Keratinocyte (primary cell): ENCODE measurements around the gene ENOSF1.

Source experiments
- EZH2 ChIP-seq: IDR thresholded peaks from one replicate; pipeline ENCODE4 v1.6.1; 2012; ENCODE audit warnings: inconsistent platforms, mild to moderate bottlenecking, low read length, moderate library complexity
- TF ChIP-seq, protein P1 (sequence below), 3 experiments: IDR thresholded peaks in 1 of 3; conservative IDR thresholded peaks in 1 of 3; optimal IDR thresholded peaks in 1 of 3; 2 replicates in 2 of 3; 3 replicates in 1 of 3; pipeline versions ENCODE3 to v1.5.1; 2011; ENCODE audit warnings: low read length in 3 of 3, mild to moderate bottlenecking in 3 of 3, moderate library complexity in 2 of 3, control low read depth in 1 of 3, inconsistent platforms in 1 of 3; ENCODE audit not compliant: insufficient read depth in 2 of 3; ENCODE audit errors: extremely low read depth in 1 of 3

DNA sequence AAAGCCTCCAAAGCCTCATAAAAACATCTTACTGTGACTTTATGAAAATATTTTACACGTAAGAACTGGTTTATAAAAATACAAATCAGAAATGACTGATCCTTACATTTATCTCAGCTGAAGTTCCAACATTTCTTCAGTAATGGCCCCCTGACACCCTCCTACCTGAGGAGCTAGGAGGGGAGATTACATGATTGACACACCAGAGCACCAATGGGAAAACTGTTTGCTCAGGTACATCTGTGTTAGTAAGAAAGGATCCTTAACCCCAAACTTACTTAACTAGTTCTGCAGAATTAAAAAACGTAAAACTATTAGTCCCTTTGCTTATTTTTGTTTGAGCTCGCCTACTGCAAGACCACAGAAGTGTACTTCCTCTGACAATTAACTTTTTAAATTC lies 27.0 kb downstream of the ENOSF1 start:
- TF ChIP-seq, protein P1, sequence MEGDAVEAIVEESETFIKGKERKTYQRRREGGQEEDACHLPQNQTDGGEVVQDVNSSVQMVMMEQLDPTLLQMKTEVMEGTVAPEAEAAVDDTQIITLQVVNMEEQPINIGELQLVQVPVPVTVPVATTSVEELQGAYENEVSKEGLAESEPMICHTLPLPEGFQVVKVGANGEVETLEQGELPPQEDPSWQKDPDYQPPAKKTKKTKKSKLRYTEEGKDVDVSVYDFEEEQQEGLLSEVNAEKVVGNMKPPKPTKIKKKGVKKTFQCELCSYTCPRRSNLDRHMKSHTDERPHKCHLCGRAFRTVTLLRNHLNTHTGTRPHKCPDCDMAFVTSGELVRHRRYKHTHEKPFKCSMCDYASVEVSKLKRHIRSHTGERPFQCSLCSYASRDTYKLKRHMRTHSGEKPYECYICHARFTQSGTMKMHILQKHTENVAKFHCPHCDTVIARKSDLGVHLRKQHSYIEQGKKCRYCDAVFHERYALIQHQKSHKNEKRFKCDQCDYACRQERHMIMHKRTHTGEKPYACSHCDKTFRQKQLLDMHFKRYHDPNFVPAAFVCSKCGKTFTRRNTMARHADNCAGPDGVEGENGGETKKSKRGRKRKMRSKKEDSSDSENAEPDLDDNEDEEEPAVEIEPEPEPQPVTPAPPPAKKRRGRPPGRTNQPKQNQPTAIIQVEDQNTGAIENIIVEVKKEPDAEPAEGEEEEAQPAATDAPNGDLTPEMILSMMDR (optimal IDR thresholded peaks at IDR 0.05 in 1 of 3, IDR thresholded peaks at IDR 0.05 in 1 of 3, conservative IDR thresholded peaks at IDR 0.05 in 1 of 3; ENCODE audit: extremely low read depth in 1 of 3, insufficient read depth in 2 of 3, low read length in 3 of 3) = no peak
- no peak for TF ChIP-seq EZH2
